Measurements from ENCODE around the gene HSDL1.

Gene HSDL1

DNA sequence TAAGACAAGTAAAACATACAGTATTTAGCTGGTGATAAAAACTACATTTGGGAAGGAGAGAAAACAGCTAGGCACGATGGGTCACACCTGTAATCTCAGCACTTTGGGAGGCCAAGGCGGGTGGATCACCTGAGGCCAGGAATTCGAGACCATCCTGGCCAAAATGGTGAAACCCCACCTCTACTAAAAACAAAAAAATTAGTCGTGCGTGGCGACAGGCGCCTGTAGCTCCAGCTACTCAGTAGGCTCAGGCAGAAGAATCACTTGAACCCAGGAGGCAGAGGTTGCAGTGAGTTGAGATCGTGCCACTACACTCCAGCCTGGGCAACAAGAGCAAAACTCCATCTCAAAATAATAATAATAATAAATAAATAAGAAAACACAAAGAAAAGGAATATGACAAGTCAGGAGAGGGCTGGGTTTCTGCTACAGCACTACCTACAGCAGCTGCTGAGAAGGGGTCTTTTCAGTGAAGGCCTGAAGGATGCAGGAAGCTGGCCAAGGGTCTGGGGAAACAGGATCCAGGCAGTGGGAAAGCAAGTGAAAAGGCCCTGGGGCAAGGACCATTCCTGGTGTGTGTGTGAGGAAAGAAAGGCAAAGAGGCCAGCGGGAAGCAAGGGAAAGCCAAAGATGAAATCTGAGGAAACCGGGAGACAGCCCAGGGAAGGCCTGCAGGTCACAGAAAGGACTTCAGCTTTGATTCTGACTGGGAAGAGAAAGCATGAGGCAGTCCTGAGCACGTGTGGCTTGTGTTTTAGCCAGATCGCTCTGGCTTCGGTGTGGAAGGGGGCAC is 38.8 kb downstream of the HSDL1 start:
- no peak for DNase-seq

DNA sequence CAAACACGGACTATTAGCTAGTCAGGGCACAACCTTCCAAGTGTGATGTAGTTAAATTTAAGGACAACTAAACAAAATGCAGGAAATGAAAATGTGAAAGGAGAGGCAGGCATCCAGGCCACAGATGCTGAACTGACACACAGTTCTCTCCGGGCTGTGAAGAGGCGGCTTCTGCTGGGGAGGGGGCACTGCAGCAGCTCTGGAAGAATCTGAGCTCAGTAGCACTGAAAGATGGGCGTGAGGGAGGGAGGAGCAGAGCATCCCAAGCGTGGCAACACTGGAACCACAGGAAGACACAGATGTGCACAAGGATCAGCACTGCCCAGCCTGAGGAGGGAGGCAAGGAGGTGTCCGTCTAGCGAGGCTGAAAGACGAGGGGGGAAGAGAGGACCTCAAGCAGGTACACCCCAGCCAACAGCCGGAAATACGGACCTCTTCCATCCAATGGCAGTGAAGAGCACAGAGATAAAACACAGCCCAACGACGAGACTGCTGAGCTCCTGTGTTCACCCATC is 39.6 kb downstream of the HSDL1 start:
- DNase-seq: no peak

DNA sequence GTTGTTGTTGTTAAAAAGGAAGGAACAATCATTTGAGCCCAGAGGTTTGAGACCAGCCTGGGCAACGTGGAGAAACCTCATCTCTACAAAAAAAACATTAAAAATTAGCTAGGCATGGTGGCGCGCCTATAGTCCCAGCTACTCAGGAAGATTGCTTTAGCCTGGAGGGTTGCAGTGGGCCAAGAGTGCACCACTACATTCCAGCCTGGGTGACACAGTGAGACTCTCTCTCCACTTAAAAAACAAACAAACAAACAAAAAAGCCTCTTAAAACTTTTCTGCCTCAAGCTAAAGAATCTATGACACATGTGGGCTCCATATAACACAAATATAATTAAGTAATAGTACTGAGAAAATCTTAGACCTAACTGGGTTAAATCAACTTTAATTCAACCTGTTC is 40.7 kb downstream of the HSDL1 start:
- DNase-seq: no peak

DNA sequence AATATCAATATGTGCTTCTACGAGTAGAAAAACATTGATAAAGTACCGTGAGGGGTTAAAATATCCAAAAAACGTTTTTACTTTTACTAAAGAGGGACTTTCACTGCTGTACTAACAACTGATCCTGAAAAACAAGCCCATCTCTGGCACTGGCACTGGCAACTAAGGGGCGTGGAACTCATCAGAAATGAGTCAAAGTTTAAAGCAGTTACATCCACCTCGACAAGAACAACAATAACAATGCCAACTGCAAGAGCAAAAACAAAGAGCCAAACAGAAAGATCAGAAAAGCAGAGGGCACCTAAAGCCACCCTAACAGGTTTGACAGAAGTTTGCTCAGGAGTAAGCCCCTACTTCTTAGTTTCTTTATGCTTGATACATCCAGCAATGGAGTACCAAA is 41.3 kb downstream of the HSDL1 start:
- no peak for DNase-seq

DNA sequence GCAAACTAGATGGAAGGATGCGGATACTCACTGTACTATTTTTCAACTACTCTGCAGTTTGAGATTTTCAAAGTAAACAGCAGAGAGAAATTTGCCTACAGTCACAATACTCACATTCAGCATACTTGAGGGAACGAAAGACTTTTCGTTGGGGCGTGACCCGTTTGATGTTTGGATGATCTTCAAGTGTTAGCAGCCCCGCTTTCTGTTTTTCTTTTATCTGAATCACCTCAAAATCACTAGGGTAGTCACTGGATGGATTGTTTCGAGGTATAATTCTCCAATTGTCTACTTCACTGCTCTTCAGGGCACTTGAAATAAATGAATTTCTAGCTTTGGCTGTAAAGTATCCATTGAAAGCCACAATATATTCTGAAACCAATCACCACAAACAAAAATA is 46.0 kb downstream of the HSDL1 start:
- no peak for DNase-seq

DNA sequence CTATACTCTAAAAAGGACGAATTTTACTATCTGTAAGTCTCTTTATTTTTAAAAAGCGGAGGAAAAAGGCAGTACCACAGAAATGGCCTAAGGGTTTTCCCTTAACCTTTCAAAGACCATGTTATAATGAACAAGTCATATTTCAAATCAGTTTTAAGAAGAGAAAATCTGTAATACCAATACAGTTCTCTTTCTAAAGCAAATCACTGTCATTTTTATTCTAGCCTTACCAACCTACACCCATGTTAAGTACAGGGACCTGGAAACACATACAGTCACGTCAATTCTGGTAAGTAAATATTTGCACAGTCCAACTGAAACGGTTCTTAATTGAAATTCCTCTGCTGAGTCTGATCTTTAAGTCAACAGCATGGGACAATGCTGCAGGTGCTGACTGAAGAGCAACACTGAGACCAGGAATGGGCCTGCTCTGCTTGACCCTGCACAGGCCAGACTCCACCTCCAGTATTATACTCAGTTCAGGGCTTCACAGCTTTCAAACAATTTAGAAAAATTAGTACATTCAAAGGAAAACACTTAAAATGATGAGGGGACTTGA is 48.5 kb downstream of the HSDL1 start:
- DNase-seq: no peak

DNA sequence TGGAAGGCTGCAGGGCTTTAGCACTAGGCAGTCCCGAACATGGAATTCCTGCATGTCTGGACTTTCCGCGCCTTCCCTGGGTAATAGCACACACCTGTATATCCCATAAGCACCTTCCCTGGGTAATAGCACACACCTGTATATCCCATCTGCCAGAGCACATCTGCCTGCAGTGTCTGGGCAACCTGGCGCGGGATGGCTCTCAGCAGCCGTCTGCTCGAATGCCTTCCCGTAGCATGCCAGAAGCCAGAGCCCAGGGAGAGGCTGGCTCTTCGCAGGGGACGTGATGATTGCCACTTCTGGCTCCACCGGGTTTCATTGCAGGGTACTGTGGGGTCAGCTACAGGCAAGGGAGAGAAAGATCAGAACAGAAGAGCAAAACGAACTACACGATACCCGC is 49.5 kb downstream of the HSDL1 start:
- no peak for DNase-seq

DNA sequence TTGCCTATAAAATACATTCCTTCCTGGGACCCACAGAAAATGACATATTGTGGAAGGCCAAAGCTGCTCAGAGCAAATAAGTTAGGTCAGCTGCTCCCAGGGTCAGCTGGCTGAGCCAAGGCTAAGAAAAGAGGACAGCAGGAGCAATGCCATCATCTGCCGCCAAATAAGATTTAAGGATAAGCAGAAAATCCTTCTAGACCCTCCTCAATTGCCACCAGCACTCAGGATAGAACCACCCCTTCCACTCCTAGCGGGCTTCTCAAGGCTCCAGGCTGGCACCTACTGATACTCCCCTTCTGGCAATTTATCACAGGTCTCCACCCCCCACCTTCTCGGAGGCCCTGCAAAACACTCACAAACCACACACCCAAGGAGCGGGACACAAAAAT is 51.1 kb downstream of the HSDL1 start:
- DNase-seq: no peak

DNA sequence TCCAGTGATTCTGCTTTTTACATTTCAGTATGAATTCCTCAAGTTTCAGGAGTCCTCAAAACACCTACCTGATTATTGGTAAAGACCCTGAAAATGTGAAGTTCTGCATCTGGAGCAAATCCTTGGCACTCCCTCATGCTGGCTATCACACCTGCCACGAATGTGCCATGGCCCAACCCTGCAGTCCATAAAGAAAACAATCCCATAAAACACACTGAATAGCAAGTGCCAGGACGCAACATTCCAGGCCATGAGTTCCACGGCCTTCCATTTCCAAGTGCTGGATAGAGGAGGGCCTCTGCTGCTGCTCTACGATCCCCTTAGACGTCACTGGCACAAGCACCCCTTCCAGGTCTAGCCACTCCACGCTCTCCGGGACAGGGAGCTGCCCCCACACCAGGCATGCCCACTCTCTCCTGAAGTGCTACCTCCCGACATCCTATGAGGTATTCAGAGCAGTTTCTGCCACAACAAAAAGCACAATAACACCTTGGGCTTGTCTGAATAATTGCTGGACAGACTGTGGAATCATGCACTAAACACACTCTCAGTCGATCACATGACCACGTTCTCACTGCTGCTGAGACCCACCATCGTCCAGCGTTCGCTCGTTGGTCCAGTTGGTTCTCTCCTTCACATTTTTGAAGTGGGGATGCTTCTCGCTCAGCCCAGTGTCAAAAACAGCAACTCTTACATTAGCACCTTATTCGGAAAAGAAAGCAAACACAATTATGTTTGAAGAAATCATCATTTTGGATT is 51.7 kb downstream of the HSDL1 start:
- DNase-seq: no peak

DNA sequence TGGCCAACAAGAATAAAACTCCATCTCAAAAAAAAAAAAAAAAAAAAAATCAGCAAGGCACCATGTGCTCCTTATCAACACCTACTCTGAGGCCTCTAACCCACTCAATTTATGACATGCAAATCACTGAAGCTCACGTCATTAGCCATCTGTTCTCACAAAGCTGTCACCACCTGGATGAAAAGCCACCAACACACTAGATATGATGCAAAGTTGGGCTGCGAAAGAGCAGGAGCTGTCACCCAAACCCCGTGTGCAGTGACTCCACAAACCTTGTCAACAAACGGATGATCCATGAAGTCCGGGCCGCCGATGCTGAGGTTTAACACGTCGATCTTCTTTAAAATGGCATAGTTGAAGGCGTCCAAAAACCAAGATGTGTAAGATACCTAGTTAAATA is 53.5 kb downstream of the HSDL1 start:
- no peak for DNase-seq

DNA sequence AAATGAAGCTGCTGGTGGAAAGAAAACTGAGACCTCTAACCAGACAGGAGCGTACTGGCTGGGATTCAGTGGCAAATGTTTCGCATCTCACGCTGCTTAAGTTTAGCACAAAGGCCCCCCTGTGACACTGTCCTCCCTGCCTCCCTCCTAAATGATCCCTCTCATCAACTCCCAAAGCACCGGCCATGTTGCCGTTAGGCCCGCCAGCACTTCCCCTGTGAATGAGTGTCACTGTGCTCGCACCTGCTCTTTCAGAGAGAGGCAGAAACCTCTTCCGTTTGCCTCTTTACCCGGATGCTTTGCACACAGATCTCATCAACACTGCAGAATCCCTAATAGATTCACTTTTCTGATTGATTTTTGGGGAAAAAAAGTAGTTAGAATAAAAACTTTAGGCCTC is 54.8 kb downstream of the HSDL1 start:
- DNase-seq: no peak

DNA sequence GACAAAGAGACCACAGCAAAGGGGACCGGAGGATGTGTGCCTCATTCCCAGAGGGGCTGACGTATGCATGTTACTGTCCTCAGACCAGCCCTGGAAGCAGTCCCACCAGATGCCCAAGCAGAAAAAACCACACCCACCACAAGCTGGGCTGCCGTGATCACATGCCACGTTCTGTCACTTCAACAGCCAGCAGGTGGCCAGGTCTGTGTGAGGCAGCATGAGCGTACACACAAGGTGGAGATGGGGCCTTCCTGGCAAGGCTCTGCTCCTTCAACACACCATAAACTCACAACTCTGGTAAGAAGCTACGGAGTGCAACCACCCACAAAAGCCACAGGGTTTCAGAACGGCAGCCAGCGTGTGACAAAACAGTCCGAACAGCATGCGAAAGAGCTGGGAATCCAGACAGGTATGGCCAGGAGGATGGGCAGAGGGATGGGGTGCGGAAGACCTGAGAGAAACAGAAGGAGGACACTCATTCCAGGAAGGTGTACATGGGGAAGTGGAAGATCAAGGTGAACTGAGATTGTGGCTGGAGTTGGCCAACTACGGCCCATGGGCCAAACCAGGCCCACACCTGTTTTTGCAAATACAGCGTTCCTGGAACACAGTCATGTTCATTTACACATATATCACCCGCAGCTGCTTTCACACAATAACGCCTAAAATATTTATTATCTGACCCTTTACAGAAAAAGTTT is 56.1 kb downstream of the HSDL1 start:
- peak; percentile 33 for DNase-seq

DNA sequence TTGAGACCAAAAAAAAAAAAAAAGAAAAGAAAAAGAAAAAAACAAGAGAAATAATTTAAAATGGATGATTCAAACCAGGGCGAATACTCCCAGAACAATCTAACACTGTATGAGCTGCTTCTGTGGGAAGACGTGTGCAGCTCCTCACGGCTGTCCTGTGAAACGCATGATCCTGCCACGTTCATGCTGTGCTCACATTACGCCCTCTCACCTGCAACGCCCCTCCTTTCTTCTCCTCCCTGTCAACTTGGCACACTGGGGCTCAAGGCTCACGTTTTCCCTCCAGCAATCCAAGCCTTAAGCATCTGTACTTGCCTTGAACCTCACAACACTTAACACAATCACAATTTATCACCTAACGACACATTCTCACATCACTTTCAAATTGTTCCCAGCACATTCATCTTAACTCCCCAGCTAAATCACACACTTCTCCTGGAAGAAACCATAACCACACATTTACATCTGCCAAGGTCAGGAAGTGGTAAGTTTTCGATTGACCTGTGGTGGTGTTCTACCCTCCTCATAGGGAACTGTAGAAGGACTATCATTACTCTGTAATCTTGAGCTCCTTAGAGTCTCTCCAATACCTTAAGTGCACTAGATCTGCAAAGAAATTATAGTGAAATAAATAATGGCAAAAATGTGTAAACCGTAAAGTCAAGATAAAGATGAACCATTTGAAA is 57.4 kb downstream of the HSDL1 start:
- DNase-seq: no peak

DNA sequence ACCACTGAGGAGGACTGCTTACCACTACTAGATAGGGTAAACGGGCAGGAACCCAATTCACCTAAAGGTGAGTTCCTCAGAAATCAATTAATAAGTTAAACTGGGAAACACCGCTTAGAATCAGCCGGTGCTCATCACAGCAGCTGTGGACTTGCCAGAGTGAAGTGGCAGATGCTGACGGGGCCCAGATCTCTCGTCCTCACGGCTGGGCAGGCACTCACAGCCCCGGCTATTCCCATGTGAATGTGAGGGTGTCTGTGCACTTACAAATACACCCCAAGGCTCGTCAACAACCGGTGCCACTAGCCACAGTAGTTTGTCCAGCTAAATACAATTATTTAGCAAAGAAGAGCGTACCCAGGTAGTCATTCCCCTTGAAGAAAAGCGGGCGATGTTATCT is 58.0 kb downstream of the HSDL1 start:
- DNase-seq: no peak

DNA sequence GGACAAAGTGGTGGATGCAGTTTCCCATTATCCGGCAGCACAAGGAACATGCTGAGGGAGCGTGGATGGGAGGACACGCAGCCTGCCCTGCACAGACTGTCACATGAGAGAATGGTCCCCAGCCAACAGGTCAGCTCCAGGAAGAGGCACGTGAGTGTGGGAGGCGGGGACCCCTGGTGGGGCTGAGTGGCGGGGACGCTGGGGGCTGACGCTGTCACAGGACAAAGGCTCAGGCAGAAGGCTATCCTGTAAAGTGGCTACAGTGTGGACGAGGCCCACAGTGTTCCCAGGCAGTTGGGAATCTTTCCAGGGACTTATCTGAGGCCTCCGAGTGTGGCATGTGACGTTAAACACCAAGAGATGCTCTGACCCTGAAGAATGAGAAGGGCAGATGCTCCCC is 58.6 kb downstream of the HSDL1 start:
- no peak for DNase-seq

DNA sequence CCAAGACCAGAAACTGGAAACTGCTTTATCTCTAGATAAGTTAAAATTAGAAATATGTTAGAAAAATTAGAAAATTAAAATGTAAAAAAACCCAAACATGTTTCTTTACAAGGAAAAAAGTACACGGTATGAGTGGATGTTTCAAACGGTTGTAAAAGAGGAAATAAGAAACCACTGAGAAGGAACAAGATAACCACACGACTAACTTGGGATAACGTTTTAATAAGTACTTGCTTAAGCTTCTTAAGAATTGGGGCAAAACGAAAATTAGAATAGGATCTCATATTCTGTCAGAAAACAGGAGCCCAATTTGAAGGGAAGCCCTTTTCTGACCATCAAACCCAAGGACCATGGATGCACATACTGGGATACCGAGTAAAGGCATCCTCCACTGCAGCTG is 59.2 kb downstream of the HSDL1 start:
- DNase-seq: no peak

DNA sequence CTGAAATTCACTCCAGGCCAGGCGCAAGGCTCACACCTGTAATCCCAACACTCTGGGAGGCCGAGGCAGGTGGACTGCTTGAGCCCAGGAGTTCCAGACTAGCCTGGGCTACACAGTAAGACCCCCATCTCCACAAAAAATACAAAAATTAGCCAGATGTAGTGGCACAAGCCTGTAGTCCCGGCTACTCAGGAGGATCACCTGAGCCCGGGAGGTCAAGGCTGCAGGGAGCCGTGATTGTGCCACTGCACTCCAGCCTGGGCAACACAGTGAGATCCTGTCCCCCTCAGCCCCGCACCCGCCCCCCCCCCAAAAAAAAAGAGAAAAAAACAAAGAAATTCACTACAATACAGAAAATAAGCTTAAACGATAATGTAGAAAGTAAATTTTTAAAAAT is 59.7 kb downstream of the HSDL1 start:
- DNase-seq: no peak

DNA sequence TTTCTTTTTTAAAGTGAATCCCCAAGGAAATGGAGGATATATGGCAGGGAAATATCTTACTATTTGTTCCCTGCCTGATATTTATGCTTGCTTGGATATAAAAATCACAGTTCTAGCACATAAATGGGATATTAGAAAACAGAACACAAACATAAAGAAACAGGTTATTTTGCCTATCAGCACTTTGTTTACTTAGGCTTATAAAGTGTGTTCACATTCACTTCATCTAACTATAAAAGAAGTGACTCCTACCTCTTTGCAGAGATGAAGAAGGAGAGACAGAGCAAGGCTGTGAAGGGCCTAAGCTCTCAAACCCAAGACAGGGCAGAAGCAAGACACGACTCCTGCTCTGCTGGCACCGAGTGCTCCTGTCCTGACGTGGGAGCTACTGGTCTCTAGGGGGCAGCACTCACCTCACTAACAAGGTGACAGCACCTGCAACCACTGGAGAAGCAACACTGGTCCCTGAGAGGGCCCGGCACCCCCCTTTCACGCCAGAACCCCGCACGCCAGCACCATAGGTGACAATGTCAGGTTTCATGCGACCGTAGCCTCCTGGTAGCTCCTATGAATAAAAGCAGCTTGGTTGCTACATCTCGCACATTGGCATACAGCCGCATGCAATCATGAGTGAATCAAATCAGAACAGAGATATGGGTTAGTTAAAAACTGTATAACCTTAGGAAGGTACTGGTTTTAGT is 60.3 kb downstream of the HSDL1 start:
- peak; percentile 61 for DNase-seq

DNA sequence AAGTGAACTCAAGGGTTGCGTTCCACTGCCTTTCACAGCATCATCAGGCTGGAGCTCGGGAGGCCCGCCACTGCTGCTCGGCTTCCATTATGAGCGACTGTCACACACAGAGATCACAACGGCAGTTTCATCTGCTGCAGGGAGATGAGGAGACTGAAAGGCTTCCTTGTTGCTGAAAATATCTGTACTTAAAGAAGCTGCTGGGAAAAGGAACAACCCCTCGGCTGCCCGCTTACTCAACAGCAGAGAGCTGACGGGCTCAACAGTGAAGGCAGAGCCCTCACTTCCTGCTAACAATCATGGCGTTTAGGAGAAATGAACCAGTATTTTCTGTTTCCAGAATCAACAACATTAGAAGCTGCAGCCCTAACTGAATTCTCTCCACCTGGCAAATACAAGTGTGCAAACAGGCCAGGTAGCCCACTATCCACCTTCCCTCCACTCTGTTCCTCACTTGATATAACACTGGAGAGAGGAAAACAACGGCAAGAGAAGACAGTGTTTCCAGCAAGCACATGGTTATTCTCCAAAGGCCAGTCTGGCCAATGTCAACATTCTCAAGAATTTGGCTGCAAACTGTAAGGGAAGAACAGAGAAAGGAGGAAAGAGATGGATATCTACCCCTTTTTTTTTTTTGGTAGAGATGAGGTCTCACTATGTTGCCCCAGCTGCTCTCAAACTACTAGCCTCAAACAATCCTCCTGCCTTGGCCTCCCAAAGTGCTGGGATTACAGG is 62.0 kb downstream of the HSDL1 start:
- no peak for DNase-seq

DNA sequence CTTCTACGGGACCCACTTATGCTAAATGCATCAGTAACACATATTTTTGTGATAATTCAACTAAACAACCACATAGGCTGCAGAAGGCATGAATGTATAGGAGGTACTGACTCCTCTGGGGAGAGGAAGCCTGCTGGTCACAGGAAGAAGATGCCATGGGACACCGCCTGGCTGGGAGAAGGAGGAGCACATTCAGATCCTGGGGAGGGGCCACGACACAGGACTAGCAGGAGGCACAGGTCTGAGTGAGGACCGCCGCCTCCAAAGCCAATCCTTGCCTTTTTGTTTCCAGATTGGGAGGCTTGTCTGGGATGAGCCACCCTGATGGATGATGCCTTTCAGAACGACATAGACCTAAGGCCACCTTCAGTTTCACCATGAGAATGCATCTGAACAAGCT is 62.9 kb downstream of the HSDL1 start:
- DNase-seq: no peak

DNA sequence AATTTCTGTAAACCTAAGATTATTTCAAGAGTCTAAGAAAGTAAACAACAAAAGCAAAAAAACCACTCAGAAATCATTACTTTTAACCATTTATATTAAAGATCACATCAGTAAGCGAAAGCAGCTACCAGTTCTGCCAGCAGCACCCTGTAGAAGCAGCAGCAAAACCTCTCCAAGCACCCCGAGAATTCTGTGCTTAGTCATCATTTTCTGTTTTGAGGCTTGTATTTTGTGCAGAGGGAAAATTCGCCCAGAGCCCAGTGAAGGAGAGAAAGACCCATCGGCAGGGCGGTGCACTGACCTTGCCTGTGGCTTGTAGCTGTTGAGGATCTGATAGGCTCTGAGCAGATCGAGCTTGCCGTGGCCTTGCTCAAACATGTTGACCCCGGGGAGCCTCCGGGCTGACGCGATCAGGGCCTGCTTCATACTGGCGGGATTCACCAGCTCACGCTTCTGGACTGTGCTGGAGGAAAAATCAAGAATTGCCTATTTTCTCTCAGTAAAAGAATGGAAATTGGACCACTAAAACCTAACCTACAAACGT is 63.5 kb downstream of the HSDL1 start:
- no peak for DNase-seq
